Measurements from ENCODE around the gene MAPK1IP1L.

DNA sequence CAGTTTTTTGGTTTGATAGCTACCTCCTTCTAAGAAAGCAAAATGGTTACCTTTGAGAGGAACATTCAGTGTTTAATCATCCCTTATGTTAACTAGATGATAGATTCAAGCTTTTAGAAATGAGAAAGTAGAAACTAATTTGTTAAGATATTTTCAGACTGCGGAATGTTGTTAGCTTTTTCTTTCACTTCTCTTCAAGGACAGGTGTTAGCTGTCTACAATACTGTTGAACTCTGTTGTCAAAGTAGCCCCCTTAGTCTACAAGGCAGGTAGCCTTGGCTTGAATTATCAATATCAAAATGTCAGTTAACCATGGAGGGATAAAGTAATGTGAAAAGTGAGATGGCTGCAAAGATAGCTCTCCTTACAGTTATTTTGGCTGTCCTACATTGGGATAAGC, 14.8 kb downstream of the MAPK1IP1L start:
- TF ChIP-seq, protein P1, sequence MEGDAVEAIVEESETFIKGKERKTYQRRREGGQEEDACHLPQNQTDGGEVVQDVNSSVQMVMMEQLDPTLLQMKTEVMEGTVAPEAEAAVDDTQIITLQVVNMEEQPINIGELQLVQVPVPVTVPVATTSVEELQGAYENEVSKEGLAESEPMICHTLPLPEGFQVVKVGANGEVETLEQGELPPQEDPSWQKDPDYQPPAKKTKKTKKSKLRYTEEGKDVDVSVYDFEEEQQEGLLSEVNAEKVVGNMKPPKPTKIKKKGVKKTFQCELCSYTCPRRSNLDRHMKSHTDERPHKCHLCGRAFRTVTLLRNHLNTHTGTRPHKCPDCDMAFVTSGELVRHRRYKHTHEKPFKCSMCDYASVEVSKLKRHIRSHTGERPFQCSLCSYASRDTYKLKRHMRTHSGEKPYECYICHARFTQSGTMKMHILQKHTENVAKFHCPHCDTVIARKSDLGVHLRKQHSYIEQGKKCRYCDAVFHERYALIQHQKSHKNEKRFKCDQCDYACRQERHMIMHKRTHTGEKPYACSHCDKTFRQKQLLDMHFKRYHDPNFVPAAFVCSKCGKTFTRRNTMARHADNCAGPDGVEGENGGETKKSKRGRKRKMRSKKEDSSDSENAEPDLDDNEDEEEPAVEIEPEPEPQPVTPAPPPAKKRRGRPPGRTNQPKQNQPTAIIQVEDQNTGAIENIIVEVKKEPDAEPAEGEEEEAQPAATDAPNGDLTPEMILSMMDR (IDR thresholded peaks at IDR 0.05) = no peak
- TF ChIP-seq CHD2 (IDR thresholded peaks at IDR 0.05; ENCODE audit: low read length, partially characterized antibody) (no peak), FOXM1 (IDR thresholded peaks at IDR 0.05; ENCODE audit: low read depth) (no peak)
- TF ChIP-seq, protein P2, sequence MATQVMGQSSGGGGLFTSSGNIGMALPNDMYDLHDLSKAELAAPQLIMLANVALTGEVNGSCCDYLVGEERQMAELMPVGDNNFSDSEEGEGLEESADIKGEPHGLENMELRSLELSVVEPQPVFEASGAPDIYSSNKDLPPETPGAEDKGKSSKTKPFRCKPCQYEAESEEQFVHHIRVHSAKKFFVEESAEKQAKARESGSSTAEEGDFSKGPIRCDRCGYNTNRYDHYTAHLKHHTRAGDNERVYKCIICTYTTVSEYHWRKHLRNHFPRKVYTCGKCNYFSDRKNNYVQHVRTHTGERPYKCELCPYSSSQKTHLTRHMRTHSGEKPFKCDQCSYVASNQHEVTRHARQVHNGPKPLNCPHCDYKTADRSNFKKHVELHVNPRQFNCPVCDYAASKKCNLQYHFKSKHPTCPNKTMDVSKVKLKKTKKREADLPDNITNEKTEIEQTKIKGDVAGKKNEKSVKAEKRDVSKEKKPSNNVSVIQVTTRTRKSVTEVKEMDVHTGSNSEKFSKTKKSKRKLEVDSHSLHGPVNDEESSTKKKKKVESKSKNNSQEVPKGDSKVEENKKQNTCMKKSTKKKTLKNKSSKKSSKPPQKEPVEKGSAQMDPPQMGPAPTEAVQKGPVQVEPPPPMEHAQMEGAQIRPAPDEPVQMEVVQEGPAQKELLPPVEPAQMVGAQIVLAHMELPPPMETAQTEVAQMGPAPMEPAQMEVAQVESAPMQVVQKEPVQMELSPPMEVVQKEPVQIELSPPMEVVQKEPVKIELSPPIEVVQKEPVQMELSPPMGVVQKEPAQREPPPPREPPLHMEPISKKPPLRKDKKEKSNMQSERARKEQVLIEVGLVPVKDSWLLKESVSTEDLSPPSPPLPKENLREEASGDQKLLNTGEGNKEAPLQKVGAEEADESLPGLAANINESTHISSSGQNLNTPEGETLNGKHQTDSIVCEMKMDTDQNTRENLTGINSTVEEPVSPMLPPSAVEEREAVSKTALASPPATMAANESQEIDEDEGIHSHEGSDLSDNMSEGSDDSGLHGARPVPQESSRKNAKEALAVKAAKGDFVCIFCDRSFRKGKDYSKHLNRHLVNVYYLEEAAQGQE (IDR thresholded peaks at IDR 0.05; ENCODE audit: low read depth, low read length) = no peak
